Heart left ventricle (tissue), 13 donors: Measurements from ENCODE around the gene PI4K2A.

Experiments used
- POLR2A ChIP-seq, 2 donors: fragments of 450-650 bp; IDR thresholded peaks; one replicate each; pipeline ENCODE4 v1.6.1; 2017; ENCODE audit warnings: antibody characterized with exemption in 2 of 2, mild to moderate bottlenecking in 2 of 2, moderate library complexity in 2 of 2
- TF ChIP-seq, protein P1 (sequence below), 12 donors: fragments of 200-600 bp; sonication (generic) in 4 of 12; IDR thresholded peaks; one replicate each; pipeline versions ENCODE4 v1.5.0 to v1.8.0; 2018 to 2022; ENCODE audit warnings: antibody characterized with exemption in 12 of 12, mild to moderate bottlenecking in 5 of 12
- donor health status: ischemic (EF 13 %, LVEDD 7.1; RV severe dilation, severe dysfunction).
- donor health status: DM: no; HTN: yes; CAD: no.
- donor health status: DM: no; HTN: no; CAD: no.
- donor health status: ischemic (EF 25% LVEDD 6.9; RV normal size, moderate dysfunction).
- donor health status: ischemic (EF 25% LVEDD 5.7; RV mildly dilated, moderate dysfunction).
- donor health status: ischemic (EF 35%, LVEDD 5.7; RV mildly dilated, moderate dysfunction).
- donor health status: nonischemic (EF 11% LVEDD 7.7; RV severe dilation, severe dysfunction).
- donor health status: DM: yes; HTN: yes; CAD: no.
- donor health status: PGD.
- donor health status: ischemic (EF 29% LVEDD 5.4; RV normal size, mild dysfunction).
- donor health status: nonischemic (EF 23%, LVEDD 6.1; RV moderate dilation, normal function).

DNA sequence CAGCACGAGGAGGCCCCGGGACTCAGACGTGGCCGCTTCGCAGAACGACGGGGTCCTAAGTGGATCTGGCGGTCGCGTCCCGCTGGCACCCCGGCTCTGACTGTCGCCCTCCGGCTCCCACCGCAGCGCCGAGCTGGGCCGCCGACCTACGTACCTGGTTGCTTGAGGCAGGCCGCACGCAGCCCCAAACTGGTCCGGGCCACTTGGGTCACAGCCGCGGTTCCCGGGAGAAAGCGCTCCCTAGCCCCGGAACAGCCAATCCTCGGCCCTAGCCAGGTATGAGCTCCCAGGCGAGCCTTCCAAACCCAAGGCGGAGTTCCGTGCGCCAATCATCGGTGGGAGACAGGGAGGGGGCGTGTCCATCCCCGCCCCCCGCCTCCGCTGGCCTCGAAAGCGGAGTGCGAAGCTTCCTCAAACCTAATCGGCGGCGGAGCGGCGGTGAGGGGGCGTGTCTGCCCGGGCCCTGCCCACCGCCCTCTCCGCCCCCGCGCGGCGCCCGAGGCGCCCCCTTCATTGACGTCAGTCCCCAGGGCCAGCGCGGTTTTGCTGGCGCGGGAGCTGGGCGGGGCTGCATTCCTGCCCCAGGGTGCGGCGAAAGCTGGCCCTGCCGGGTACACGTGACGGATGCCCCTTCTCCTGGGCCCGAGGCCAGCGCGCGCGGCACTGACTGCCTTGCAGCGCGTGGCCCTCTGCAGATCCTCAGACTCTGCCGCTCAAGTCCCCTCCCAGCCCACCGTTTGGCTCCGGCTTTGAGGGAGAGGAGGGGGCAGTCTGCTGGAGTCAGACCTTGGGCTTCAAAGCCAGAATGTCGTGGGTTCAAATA, 46.7 kb downstream of the PI4K2A start, which contains the start of gene AVPI1:
- TF ChIP-seq, protein P1, sequence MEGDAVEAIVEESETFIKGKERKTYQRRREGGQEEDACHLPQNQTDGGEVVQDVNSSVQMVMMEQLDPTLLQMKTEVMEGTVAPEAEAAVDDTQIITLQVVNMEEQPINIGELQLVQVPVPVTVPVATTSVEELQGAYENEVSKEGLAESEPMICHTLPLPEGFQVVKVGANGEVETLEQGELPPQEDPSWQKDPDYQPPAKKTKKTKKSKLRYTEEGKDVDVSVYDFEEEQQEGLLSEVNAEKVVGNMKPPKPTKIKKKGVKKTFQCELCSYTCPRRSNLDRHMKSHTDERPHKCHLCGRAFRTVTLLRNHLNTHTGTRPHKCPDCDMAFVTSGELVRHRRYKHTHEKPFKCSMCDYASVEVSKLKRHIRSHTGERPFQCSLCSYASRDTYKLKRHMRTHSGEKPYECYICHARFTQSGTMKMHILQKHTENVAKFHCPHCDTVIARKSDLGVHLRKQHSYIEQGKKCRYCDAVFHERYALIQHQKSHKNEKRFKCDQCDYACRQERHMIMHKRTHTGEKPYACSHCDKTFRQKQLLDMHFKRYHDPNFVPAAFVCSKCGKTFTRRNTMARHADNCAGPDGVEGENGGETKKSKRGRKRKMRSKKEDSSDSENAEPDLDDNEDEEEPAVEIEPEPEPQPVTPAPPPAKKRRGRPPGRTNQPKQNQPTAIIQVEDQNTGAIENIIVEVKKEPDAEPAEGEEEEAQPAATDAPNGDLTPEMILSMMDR (IDR thresholded peaks at IDR 0.05) = no peak
- peak; percentile 87 to 99 for TF ChIP-seq POLR2A (IDR thresholded peaks at IDR 0.05)
